Stimulated activated CD4-positive, alpha-beta T cell treated with anti-CD3 and anti-CD28 coated beads, TNF-alpha, amount 100 ng/mL, for 4 hours (primary cell): ENCODE measurements around the gene USP40.

ENCODE experiments used
- DNase-seq, 3 experiments: peaks; one replicate each; pipeline ENCODE4 v3.0.0-alpha.2; 2020; ENCODE audit warnings: low read depth in 3 of 3

Gene USP40

DNA sequence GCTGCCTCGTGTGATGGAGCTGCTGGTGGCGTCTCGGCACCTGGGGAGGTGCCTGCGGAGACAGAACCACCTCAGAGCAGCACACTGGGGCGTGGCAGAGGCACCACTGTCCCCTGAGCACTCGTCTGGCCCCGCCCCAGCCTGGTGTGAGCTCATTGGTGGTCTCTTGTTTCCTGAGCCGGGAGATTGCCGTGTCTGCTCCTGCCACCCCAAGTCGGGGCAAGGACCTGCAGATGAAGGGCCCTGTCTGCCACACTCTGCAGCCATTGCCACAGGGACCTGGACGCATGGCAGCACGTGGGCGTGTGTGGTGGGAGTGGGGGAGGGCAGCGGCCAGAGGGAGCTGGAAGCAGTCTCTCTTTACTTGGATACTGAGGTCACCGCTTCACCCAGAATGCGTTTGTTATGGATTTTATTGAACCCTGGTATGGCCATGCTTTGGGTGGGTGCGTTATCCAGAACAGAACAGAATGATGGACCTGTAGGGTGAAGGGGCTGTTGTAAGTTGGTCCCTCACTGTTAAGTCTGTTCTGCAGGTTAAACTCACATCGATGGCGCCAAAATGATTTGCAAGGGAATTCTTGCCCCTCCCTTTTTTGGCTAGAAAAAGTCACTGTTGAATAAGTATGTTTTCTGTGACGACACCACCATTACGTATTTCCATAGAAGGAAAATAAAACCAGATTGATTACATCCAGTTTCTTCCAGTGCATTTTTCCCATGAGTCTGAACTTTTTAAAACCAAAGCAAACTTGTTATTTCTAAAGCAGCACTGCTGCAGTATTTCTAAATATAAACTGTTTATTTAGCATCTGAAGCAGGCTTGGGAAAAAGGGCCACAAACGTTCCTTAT, 92.0 kb downstream of the USP40 start:
- no peak for DNase-seq

DNA sequence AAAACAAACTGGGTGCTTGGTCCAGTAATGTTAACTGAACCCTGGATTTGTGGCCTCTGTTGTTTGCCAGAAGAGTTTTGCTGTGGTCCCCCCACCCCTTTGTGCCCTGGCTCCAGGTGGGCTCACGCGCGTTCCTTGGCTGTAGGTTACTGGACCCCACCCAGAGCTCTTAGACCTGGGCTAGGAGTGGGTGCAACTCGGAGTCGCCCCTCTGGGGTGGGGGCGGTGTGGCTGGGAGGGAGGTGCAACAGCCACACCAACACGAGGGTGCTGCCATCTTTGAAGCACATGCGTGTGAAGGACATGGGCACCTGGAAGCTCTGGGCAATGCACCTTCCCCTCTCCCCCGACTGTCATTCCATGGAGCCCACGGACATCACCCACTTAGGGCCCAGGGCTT, 92.7 kb downstream of the USP40 start:
- no peak for DNase-seq

DNA sequence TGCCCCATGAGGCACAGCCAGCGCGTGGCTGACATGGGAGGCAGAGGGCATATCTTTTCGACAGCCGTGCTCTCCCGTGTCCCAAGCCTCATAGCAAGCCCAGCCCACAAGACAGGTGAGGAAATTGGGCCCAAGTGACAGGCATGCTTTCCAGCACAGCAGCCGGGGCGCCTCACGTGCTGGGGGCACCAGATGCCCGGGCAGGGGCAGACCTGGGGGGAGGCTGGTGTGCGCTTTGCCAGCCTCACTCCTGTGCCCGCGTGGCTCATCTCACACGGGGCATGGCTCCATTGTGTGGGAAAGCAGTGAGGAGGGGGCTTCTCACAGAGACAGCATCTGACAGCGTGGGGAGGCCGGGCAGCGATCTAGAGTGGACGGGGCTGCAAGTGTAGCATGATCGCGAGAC, 93.2 kb downstream of the USP40 start:
- DNase-seq = no peak

DNA sequence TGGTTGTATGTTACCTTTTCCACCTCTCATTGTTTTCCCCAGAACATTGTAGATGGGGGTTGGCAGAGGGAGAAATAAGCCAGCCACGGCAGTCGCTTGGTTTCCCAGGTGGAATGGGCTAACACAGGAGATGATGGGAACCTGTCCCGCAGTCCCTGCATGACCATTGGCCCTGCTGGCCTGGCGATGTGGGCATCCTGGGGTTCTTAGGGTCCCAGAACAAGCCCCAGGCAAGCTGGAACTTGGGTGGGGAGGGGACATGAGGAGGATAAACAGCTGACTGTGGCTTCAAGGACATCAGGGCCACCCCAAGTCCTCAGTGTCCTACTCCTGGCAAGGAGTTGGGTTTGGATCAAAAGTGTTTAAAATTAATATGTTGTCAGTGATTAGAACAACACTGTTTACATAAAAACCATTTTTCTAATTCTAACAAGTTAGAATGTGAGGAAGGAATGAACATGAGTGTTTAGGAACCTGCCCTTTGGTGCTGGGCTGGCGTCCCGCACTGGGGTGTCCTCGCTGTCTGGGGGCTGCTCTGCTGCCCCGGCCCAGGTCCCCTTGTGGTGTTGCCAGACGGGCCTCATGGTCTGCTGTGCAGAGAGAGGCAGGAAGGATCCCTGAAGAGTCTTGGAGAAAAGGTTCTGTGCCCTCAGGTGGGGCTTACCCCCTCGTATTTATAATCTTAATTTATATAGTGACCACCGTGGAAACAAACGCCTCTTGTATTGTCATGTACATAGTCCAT, 95.1 kb downstream of the USP40 start:
- DNase-seq = no peak

DNA sequence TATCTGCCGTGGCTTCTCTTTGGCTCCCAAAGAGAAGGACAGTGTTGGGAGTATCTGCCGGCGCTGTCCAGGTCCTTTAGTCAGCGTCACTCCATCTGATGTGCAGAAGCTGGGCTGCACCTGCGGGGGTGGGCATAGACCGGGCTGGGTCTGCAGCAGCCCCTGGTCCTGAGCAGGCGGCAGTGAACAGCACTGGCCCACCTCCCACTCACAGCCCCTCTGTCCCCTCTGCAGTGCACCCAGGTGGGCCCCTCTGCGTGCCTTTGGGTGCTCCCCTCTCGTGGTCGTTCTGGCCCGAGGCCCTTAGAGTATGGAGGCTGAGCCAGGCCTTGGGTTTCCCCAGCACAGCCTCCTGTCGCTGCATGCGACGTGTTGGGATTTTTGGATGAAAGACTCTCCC, 95.7 kb downstream of the USP40 start:
- no peak for DNase-seq

DNA sequence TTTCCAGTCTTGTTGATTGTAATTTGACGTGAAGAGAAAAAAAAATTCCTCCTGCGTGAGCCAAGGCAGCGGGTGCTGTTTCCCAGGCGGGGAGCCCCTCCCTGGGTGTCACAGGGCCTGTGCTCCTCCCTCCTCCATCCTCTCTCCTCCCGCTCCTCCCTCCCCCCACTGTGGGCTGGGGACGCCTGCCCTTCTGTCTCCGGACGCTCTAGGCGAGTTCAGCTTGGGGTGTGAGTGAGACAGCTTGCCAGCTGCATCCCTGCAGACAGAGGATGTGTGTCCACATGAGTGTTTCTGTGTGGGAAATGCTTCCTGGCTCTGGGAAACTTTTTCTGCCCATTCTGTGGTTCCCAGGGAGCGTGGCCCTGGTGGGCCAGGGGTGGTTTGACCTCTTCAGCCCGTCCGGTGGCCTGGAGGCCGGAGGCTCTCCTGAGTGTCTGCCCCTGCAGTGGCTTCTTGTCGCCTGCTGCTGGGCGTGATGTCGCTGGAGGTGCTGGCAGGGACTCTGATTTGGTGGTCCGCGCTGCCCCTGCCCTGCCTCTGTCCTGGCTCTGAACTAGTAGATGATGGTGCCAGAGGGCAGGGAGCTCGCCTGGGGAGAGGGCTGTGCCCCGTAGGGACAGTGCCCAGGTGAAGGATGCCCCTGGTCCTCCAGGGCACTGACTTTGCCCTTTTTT, 96.4 kb downstream of the USP40 start:
- DNase-seq = no peak

DNA sequence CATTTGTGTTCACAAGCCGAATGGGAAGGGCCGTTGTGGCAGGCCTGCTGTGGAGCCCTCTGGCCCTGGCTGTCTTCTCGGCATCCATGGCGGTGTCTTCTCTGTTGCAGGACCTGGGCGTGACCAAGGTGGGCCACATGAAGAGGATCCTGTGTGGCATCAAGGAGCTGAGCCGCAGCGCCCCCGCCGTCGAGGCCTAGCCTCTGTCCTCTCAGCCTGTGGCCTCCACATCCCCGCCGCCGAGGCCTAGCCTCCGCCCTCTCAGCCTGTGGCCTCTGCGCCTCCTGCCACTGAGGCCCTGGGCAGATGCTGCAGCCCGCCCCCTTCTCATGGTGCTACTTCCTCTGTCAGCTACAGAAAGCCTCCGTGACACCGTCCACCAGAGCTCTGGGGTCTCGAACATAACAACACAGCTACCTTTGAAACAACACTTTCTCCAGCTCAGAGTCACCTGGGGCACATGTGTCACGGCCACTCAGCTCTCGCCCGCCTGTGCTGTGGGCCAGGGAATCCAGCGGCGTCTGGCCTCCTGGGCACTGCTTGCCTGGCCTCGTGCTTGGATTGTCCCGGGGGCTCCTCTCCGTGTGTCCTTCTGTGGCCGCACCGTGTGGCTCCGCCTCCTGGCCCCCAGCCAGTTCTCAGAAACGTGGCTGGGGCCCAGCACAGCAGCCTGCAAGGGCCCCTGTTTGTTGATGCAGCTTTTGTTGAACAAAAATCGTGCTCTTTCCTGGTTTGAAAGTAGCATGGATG, 97.1 kb downstream of the USP40 start:
- no peak for DNase-seq

DNA sequence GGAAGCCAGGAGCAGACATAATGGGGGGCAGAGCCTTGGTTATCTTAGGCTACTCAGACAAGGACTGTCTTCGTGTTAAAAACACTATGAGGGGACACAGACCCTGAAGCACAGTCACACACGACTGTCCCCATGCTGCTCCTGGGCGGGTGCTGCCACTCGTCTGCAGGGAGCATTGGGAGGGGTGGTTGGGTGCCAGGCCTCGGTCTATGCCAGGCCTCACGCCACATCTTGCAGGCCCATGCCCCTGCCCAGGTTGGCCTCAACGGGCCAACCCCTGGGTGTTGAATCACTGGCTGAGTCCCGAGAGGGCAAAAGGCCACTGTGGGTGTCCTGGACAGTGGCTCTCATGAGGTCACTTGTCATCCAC, 97.9 kb downstream of the USP40 start:
- no peak for DNase-seq

DNA sequence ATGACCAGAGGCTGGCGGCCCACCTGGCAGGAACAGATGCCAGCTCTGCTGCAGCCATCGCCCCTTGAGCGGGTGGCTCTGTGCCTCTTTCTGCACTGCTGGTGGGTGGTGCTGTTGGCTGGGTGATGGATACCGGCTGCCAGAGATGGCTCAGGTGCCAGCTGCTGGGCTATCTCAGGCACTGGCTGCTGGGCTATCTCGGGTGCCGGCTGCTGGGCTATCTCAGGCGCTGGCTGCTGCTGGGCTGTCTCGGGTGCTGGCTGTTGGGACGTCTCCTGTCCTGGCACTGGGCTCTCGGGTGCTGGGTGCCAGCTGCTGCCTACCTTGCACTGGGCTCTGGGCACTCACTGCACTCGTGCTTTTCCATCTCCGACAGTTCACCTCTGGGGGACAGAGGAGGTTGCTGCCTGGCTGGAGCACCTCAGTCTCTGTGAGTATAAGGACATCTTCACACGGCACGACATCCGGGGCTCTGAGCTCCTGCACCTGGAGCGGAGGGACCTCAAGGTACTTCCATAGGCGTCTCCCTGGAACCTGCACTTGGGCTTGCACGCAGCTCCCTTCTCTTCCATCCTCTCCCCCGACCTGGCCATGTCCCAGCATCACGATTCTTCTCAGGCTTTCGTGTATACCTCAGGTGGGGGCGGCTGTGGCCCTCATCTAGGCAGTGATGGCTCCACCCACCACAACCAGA, 98.4 kb downstream of the USP40 start:
- no peak for DNase-seq

DNA sequence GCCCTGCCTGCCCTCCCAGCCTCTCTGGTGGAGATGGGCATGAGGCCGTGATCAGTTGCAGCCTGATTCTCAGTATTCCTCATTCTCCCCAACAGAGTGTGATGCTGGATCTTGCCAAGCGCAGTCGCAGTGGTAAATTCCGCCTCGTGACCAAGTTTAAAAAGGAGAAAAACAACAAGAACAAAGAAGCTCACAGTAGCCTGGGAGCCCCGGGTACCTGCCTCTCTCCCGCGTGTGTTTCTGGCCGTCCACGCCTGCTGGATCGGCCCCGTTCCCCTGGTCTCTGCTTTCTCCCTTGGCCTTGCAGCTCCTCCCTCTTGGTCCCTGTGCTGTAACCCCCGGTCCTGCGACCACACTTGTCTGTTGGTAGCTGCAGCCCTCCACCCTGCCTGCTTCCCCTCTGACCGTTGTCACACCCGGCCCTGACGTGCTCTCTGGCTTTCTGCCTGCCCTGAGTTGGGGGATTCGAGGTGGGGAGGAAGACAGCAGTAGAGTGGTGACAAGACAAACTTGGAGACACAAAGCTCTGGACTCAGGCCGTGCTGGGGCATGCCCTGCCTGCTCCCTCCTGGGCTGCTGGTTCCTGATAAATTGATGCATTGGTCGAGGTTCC, 99.5 kb downstream of the USP40 start:
- DNase-seq = no peak

DNA sequence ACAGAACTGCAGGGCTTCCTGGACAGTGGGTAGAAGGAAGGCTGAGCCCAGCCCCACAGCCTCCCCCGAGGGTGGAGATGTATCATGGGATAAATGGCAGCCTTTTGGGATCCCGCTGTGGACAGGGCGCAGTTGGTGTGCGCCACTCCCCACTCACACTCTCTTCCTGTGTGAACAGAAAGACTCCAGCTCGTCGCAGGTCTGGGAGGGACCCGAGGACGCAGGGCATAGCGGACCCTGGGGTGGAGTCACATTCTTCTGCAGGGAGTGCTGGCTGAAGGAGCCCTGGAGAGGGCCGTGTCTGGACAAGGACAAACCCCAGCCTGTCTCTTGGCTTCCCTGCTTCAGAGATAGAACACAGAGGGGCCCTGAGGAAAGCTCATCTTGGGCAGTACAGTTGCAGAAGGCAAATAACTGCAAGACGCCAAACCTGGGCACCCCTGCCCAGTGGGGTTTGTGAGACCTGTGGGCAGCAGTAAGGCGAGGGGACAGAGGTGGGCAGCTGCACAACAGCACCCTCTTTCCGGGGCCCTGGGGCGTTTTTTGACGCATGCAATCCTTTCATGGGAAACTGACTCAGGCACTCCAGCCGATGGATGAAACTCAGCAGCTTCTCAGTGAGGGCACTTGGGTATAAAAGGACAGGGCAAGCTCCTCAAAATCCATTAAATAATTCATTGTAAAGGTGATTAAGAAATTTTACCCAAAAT, 101.9 kb downstream of the USP40 start:
- DNase-seq = no peak

DNA sequence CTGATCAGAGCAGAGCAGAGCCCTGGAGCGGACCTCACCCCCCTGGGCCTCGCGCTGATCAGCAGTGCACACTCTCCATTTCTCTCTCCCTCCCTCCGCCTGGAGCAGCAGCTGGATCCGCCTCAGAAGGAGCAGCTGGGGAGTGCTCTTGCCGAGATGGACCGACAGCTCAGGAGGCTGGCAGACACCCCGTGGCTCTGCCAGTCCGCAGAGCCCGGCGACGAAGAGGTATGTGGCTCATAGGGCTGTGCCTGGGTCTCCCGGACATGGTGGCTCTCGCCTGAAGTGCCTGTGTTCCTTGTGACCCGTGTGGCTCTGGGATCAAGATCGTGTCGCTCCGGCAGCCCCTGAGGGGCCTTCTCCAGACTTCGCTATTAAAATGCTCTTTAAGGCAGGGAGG, 102.5 kb downstream of the USP40 start:
- no peak for DNase-seq

DNA sequence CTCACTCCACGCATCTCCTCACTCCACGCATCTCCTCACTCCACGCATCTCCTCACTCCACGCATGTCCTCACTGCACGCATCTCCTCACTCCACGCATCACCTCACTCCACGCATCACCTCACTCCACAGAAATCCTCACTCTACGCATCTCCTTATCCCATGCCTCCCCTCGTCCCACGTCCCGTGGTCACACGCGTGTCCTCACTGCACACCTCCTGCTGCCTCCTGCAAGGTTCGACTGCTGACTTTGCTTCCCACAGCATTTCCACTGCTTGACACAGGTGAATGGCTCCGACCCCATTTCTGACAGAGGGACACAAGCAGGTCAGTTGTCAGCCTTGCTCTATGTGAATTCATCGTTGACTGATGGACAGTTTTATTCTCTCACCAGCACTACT, 103.0 kb downstream of the USP40 start:
- DNase-seq = no peak

DNA sequence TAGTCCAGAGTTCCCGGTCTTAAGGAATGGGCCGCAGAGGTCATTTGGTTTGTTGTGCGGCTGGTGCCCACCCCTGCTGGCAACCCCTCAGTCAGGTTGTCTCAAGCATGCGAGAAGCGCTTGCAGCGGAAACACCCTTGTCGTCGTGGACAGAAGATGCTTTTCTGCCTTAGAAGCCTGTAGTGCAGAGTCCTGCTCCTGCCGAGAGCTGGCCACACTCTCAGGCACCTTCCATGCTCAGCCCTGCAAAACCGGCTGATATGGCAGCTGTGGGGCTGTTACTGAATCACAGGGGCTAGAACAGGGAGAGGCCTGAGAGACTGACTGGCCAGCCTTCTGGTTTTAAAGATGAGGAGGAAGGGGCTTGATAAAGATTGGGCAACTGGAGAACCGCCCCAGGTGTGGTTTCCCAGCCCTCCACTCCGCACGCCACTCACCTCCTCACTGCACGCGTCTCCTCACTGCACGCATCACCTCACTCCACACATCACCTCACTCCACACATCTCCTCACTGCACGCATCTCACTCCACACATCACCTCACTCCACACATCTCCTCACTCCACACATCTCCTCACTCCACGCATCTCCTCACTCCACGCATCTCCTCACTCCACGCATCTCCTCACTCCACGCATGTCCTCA, 103.6 kb downstream of the USP40 start:
- no peak for DNase-seq

DNA sequence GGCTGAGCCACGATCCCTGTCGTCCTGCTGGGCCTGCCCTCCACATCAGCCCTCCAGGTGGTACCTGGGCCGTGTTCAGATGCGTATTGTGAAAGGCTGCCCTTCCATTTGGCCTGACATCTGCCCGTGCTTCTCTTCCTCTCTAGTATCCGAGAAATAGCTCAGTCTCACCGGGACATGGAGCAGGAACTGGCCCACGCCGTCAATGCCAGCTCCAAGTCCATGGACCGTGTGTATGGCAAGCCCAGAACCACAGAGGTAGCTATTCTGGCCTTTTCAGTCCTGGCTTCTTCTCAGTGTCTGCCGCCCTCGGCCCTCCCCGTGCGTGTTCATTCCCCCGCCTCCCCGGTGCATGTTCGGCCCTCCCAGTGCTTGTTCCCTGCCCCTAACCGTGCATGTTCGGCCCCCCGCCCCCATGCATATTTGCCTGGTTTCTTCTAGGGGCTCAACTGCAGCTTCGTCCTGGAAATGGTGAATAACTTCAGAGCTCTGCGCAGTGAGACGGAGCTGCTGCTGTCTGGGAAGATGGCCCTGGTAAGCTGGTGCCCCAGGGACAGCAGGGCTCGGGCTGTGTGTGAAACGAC, 104.3 kb downstream of the USP40 start:
- no peak for DNase-seq

DNA sequence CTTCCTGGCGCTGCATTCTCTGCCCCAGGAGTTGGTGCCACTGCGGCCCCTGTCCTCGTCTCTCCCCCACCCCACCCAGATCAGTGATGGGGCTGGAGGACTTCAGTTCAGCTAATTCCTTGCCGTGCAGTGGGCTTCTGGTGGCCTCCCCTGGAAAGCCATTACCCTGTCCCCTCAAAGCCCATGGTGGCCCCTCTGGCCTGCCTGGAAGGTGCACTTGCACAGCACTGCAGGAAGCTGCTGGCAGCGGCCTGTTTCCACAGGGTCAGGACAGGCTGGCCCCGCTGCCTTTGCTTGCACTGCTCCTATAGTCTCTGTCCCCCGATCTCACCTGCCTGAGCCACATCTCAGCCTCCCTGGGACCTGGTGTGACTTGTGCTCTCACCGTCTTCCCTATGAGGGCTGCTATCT, 105.1 kb downstream of the USP40 start:
- no peak for DNase-seq

DNA sequence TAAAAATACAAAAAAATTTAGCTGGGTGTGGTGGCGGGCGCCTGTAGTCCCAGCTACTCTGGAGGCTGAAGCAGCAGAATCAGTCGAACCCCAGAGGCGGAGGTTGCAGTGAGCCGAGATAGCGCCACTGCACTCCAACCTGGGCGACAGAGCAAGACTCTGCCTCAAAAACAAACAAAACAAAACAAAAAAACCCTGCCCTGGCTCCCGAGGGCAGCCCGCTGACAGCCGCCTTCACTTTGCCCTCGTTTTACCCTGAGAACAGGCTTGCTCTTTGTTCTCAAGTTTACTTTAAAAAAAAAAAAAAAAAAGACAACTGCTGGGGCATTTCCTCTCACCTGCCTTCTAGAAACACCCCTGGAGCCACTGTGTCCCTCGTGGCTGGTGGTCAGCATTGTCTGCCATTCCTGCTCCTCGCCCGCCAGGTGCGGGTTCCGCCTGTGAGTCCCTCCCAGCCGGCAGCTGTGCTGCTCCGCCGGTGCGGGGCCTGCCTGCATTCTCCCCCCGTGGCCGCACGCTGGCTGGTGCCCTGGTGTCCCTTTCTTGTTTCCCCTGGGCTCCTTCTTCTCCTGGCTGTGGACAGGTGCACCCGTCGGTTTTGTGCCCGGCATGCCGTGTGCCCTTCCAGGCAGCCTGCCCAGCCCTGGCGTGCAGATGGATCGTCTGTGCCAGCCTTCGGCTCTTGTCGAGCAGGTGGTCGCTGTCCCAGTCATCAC, 105.7 kb downstream of the USP40 start:
- no peak for DNase-seq

DNA sequence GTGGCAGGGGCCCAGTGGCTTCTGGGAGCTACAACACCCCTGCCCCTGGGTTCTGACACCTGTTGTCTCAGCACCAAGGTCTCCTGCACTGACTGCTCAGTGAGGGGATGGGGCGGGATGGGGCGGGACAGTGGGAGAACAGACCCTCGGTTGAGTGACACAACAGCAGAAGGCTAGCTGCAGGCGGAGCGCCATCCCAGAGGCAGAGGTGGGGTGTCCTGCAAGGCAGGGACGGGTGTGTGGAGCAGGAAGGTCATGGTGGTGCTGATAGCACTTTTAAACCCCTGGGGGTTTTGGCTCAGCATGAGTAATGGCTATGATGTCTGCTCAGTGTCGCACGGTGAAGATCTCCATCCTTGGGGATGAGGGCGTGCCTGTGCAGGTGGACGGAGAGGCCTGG, 107.2 kb downstream of the USP40 start:
- DNase-seq = no peak

DNA sequence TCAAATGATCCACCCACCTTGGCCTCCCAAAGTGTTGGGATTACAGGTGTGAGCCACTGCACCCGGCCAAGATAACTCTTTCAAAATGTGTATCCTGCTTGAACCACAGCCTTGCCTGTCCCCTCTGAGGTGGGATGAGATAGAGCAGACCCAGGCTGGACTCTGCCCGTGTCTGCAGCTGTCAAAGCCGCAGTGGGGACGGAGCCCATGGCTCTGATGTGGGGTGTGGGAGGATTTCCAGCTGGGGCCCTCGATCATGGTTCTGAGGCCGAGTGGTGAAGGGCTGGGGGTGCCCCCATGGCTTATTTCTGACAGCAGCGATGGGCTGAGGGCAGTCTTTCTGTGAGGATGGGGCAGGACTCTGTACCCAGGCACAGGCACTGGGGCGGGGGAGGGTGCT, 107.8 kb downstream of the USP40 start:
- DNase-seq = no peak
